WTC11 (cell line): ENCODE data around the gene BMPR2. TPM values are rescaled to one million over a fixed set of nuclear protein-coding genes. Genes with fewer than 3 reads are reported as not detected.
A peak's percentile ranks its signal among the peaks of the same experiment; 100 is the strongest.

ENCODE experiments used
- ATAC-seq: fragments of 200-7000 bp; cut with Tn5 transposase; 2 replicates; pipeline ENCODE4 v1.10.0; 2021; ENCODE audit warnings: mild to moderate bottlenecking, moderate library complexity
- CTCF ChIA-PET: fragments of 300-600 bp; sonication (Branson Sonifier 250); formaldehyde crosslinking; loops from one replicate; lab custom pipeline; 2021; ENCODE audit warnings: antibody characterized with exemption; lab: Charles Lee
- POLR2A ChIA-PET: fragments of 350-600 bp; sonication (Branson Sonifier 250); formaldehyde crosslinking; loops from one replicate; lab custom pipeline; 2021; ENCODE audit warnings: antibody characterized with exemption; lab: Charles Lee
- DNase-seq: peaks from one replicate; pipeline ENCODE4 v3.0.0; 2021; ENCODE audit warnings: low spot score
- H3K27ac Mint-ChIP-seq: 2 replicates; pipeline ENCODE4 v1.8.0; 2021; ENCODE audit warnings: mixed read lengths
- H3K27me3 Mint-ChIP-seq: 2 replicates; pipeline ENCODE4 v1.8.0; 2021; ENCODE audit warnings: low read depth, mild to moderate bottlenecking, moderate library complexity, mixed read lengths
- H3K36me3 Mint-ChIP-seq: 2 replicates; pipeline ENCODE4 v1.8.0; 2021; ENCODE audit warnings: mixed read lengths
- H3K4me1 Mint-ChIP-seq: 2 replicates; pipeline ENCODE4 v1.8.0; 2022; ENCODE audit warnings: mixed read lengths
- H3K4me3 Mint-ChIP-seq: 2 replicates; pipeline ENCODE4 v1.8.0; 2021; ENCODE audit warnings: mild to moderate bottlenecking, moderate library complexity, mixed read lengths
- H3K9me3 Mint-ChIP-seq: 2 replicates; pipeline ENCODE4 v1.8.0; 2021; ENCODE audit warnings: mixed read lengths
- ATF1 ChIP-seq: sonication (generic); formaldehyde crosslinking; IDR thresholded peaks from 2 replicates; pipeline ENCODE4 v1.8.1; 2023; ENCODE audit warnings: mild to moderate bottlenecking, moderate library complexity, missing genetic modification reagents
- ETV6 ChIP-seq: sonication (generic); formaldehyde crosslinking; IDR thresholded peaks from 2 replicates; pipeline ENCODE4 v1.8.1; 2022; ENCODE audit warnings: mild to moderate bottlenecking, missing genetic modification reagents
- GRHL2 ChIP-seq: fragments of 250-450 bp; sonication (Bioruptor Pico); IDR thresholded peaks from 2 replicates; pipeline ENCODE4 v1.8.0; 2022; ENCODE audit warnings: mild to moderate bottlenecking, moderate library complexity; ENCODE audit not compliant: insufficient replicate concordance, severe bottlenecking
- IRF2 ChIP-seq: sonication (generic); formaldehyde crosslinking; IDR thresholded peaks from 2 replicates; pipeline ENCODE4 v1.8.0; 2022; ENCODE audit warnings: low read depth, missing genetic modification reagents, borderline replicate concordance
- JAZF1 ChIP-seq: fragments of 250-450 bp; sonication (Bioruptor Pico); IDR thresholded peaks from 2 replicates; pipeline ENCODE4 v1.9.0; 2021; ENCODE audit warnings: moderate library complexity, mild to moderate bottlenecking, inconsistent platforms
- KAT7 ChIP-seq: sonication (generic); formaldehyde crosslinking; IDR thresholded peaks from 2 replicates; pipeline ENCODE4 v1.8.1; 2023; ENCODE audit warnings: missing genetic modification reagents, mild to moderate bottlenecking, borderline replicate concordance
- SMAD3 ChIP-seq: sonication (generic); formaldehyde crosslinking; IDR thresholded peaks from 2 replicates; pipeline ENCODE4 v1.8.0; 2022; ENCODE audit warnings: missing genetic modification reagents, mild to moderate bottlenecking, borderline replicate concordance
- ZNF121 ChIP-seq: sonication (generic); formaldehyde crosslinking; IDR thresholded peaks from 2 replicates; pipeline ENCODE4 v1.8.0; 2023; ENCODE audit warnings: missing genetic modification reagents
- ZNF138 ChIP-seq: sonication (generic); formaldehyde crosslinking; conservative IDR thresholded peaks from 2 replicates; pipeline ENCODE4 v1.8.1; 2022; ENCODE audit warnings: mild to moderate bottlenecking, moderate library complexity, missing genetic modification reagents
- ZNF423 ChIP-seq: fragments of 250-450 bp; sonication (Bioruptor Pico); IDR thresholded peaks from 2 replicates; pipeline ENCODE4 v2.1.2; 2022; ENCODE audit warnings: mild to moderate bottlenecking, moderate library complexity
- total RNA-seq: library from RNA; stranded (reverse); gene quantifications from 3 replicates; pipeline ENCODE4 v1.2.3, GENCODE V29; 2021
- TF ChIP-seq, protein P1 (sequence below): sonication (generic); formaldehyde crosslinking; IDR thresholded peaks from 2 replicates; pipeline ENCODE4 v1.8.1; 2023; ENCODE audit warnings: mild to moderate bottlenecking, moderate library complexity, missing genetic modification reagents
- TF ChIP-seq, protein P2 (sequence below): sonication (generic); formaldehyde crosslinking; IDR thresholded peaks from 2 replicates; pipeline ENCODE4 v1.8.1; 2023; ENCODE audit warnings: mild to moderate bottlenecking, missing genetic modification reagents
- TF ChIP-seq, protein P3 (sequence below): sonication (generic); formaldehyde crosslinking; IDR thresholded peaks from 2 replicates; pipeline ENCODE4 v1.8.1; 2023; ENCODE audit warnings: mild to moderate bottlenecking, missing genetic modification reagents, borderline replicate concordance
- TF ChIP-seq, protein P4 (sequence below): fragments of 200-600 bp; IDR thresholded peaks from 2 replicates; pipeline ENCODE4 v1.8.0; 2022; ENCODE audit warnings: antibody characterized with exemption
- TF ChIP-seq, protein P5 (sequence below): fragments of 250-450 bp; sonication (Bioruptor Pico); IDR thresholded peaks from 2 replicates; pipeline ENCODE4 v1.9.0; 2021; ENCODE audit warnings: mild to moderate bottlenecking
- TF ChIP-seq, protein P6 (sequence below): sonication (generic); formaldehyde crosslinking; IDR thresholded peaks from 2 replicates; pipeline ENCODE4 v1.8.1; 2022; ENCODE audit warnings: low read depth, missing genetic modification reagents, borderline replicate concordance
- TF ChIP-seq, protein P7 (sequence below): sonication (generic); formaldehyde crosslinking; IDR thresholded peaks from 2 replicates; pipeline ENCODE4 v1.8.1; 2023; ENCODE audit warnings: mild to moderate bottlenecking, missing genetic modification reagents

BMPR2 gene
- total RNA-seq, 1 experiment from 2014 or later, result 22.1 TPM

DNA sequence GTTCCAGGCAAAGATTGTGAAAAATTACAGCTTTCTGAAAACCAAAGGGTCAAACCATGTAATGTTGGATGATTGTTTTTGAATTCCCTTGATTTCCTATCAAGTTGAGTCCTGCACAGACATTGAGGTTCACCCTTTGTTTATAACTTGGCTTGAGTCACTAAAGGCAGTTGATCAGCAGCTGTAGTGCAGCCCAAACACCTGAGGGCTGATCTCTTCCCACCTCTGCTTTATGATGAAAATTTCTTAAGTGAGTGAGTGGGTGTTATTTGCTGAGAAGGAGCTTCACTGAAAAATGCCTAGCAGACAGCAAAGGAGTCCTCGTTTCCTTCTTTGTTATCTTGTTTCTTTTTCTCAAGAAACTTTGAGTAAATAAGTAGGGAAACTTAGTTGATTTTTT is 31.9 kb upstream of the BMPR2 start (continued):
- no peak for TF ChIP-seq ZNF138 (CRISPR knock-in tag)
- TF ChIP-seq, all 79 proteins: peak for 0

DNA sequence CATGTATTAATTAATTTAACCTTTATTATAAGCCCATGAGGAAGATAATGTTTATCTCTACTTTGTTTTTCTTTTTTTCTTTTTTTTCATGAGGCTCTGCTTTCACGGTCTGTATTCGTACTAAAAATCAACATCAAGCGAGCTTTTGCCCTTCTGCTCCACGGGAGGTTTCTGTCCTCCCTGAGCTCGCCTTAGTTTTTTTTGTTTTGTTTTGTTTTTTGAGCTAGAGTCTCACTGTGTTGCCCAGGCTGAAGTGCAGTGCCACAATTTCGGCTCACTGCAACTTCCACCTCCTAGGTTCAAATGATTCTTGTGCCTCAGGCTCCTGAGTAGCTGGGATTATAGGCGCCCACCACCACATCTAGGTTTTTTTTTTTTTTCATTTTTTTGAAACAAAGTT is 29.9 kb upstream of the BMPR2 start:
- no peak for ATAC-seq
- Mint-ChIP-seq H3K36me3 (no peaks in the 10 kb centered on the region), H3K4me1 (peaks cover 10% of the 10 kb centered on the region), H3K9me3 (no peaks in the 10 kb centered on the region), H3K4me3 (no peak overlapping the region), H3K27ac (no peak overlapping the region), H3K27me3 (no peaks in the 10 kb centered on the region; the same call in 1 of the 2 replicates)
- POLR2A ChIA-PET, result no interaction called here
- CTCF ChIA-PET, result no interaction called here
- no peak for TF ChIP-seq ETV6 (CRISPR knock-in tag)
- peak; percentile 17; the same call in 1 of the 2 replicates for TF ChIP-seq ZNF121 (CRISPR knock-in tag)
- TF ChIP-seq IRF2 (CRISPR knock-in tag), result no peak
- TF ChIP-seq, protein P1, sequence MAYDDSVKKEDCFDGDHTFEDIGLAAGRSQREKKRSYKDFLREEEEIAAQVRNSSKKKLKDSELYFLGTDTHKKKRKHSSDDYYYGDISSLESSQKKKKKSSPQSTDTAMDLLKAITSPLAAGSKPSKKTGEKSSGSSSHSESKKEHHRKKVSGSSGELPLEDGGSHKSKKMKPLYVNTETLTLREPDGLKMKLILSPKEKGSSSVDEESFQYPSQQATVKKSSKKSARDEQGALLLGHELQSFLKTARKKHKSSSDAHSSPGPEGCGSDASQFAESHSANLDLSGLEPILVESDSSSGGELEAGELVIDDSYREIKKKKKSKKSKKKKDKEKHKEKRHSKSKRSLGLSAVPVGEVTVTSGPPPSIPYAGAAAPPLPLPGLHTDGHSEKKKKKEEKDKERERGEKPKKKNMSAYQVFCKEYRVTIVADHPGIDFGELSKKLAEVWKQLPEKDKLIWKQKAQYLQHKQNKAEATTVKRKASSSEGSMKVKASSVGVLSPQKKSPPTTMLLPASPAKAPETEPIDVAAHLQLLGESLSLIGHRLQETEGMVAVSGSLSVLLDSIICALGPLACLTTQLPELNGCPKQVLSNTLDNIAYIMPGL (CRISPR knock-in tag), result no peak
- DNase-seq, result no peak

DNA sequence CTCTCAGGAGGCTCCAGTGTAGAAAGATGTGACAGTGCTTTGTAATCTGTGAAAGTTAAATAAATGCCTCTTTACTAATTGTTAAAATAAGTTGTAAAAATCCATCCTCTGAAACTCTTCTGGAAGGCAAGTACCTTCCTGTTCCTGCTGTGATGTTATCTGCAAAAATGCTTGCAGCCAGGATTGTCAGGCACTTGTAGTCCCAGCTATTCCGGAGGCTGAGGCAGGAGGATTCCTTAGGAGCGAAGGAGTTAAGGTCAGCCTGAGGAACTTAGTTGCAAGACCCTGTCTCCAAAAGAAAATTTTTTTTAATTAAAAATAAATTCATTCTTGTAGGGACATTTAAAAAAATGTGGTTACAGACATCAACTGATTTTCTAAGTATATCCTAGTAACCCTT is 22.7 kb upstream of the BMPR2 start:
- DNase-seq, result no peak
- Mint-ChIP-seq H3K4me3 (no peak overlapping the region), H3K27ac (no peak overlapping the region), H3K27me3 (no peaks in the 10 kb centered on the region; the same call in 1 of the 2 replicates), H3K4me1 (peaks cover 12% of the 10 kb centered on the region), H3K36me3 (no peaks in the 10 kb centered on the region), H3K9me3 (no peaks in the 10 kb centered on the region)
- ChIA-PET POLR2A (no interaction called here), CTCF (no interaction called here)
- no peak for ATAC-seq
- TF ChIP-seq KAT7 (CRISPR knock-in tag), result no peak
- TF ChIP-seq ZNF121 (CRISPR knock-in tag), result peak; percentile 54; the same call in 1 of the 2 replicates

DNA sequence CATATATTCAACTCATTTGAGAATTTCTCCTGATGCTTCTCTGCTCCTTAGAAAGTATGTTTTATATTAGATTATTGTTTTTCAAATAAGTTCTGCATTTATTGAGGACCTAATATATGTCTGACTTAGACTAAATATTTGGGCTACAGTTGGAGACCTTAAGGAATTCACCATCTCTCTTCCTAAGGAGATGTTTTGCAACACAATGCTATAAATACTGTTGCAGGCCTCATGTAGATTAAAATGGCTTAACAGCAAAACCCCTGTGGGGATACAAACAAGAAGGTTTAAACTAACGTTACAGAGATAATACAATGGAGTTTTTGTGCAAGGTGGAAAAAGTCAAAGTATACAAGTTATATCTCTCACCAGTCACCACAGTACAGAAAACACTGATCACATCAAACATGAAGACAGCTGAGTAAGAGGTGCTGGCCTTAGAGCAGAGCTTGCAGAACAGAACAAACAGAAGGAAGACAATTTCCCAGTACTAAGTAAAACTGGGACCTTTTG is 20.1 kb upstream of the BMPR2 start:
- no peaks in the 10 kb centered on the region for H3K9me3 Mint-ChIP-seq
- H3K4me1 Mint-ChIP-seq, result peaks cover 23% of the 10 kb centered on the region
- no peak overlapping the region for H3K4me3 Mint-ChIP-seq
- peak overlapping the region; percentile 80 for H3K27ac Mint-ChIP-seq
- DNase-seq (no peak), ATAC-seq (peak; percentile 56)
- ChIA-PET CTCF (no interaction called here), POLR2A (interaction anchor here (1.0 kb wide), 1 partner anchor 10 kb away, joined by 3 read pairs; no protein-coding TSS in a partner anchor)
- H3K27me3 Mint-ChIP-seq, result no peaks in the 10 kb centered on the region
- H3K36me3 Mint-ChIP-seq, result no peaks in the 10 kb centered on the region
- no peak for TF ChIP-seq JAZF1 (CRISPR knock-in tag)
- TF ChIP-seq ZNF423, result no peak
- no peak for TF ChIP-seq SMAD3
- TF ChIP-seq, protein P2, sequence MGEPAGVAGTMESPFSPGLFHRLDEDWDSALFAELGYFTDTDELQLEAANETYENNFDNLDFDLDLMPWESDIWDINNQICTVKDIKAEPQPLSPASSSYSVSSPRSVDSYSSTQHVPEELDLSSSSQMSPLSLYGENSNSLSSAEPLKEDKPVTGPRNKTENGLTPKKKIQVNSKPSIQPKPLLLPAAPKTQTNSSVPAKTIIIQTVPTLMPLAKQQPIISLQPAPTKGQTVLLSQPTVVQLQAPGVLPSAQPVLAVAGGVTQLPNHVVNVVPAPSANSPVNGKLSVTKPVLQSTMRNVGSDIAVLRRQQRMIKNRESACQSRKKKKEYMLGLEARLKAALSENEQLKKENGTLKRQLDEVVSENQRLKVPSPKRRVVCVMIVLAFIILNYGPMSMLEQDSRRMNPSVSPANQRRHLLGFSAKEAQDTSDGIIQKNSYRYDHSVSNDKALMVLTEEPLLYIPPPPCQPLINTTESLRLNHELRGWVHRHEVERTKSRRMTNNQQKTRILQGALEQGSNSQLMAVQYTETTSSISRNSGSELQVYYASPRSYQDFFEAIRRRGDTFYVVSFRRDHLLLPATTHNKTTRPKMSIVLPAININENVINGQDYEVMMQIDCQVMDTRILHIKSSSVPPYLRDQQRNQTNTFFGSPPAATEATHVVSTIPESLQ, result no peak
- TF ChIP-seq, protein P3, sequence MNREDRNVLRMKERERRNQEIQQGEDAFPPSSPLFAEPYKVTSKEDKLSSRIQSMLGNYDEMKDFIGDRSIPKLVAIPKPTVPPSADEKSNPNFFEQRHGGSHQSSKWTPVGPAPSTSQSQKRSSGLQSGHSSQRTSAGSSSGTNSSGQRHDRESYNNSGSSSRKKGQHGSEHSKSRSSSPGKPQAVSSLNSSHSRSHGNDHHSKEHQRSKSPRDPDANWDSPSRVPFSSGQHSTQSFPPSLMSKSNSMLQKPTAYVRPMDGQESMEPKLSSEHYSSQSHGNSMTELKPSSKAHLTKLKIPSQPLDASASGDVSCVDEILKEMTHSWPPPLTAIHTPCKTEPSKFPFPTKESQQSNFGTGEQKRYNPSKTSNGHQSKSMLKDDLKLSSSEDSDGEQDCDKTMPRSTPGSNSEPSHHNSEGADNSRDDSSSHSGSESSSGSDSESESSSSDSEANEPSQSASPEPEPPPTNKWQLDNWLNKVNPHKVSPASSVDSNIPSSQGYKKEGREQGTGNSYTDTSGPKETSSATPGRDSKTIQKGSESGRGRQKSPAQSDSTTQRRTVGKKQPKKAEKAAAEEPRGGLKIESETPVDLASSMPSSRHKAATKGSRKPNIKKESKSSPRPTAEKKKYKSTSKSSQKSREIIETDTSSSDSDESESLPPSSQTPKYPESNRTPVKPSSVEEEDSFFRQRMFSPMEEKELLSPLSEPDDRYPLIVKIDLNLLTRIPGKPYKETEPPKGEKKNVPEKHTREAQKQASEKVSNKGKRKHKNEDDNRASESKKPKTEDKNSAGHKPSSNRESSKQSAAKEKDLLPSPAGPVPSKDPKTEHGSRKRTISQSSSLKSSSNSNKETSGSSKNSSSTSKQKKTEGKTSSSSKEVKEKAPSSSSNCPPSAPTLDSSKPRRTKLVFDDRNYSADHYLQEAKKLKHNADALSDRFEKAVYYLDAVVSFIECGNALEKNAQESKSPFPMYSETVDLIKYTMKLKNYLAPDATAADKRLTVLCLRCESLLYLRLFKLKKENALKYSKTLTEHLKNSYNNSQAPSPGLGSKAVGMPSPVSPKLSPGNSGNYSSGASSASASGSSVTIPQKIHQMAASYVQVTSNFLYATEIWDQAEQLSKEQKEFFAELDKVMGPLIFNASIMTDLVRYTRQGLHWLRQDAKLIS (CRISPR knock-in tag), result no peak
- TF ChIP-seq, protein P4, sequence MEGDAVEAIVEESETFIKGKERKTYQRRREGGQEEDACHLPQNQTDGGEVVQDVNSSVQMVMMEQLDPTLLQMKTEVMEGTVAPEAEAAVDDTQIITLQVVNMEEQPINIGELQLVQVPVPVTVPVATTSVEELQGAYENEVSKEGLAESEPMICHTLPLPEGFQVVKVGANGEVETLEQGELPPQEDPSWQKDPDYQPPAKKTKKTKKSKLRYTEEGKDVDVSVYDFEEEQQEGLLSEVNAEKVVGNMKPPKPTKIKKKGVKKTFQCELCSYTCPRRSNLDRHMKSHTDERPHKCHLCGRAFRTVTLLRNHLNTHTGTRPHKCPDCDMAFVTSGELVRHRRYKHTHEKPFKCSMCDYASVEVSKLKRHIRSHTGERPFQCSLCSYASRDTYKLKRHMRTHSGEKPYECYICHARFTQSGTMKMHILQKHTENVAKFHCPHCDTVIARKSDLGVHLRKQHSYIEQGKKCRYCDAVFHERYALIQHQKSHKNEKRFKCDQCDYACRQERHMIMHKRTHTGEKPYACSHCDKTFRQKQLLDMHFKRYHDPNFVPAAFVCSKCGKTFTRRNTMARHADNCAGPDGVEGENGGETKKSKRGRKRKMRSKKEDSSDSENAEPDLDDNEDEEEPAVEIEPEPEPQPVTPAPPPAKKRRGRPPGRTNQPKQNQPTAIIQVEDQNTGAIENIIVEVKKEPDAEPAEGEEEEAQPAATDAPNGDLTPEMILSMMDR, result no peak
- TF ChIP-seq, protein P5, sequence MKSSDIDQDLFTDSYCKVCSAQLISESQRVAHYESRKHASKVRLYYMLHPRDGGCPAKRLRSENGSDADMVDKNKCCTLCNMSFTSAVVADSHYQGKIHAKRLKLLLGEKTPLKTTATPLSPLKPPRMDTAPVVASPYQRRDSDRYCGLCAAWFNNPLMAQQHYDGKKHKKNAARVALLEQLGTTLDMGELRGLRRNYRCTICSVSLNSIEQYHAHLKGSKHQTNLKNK (CRISPR knock-in tag), result no peak
- no peak for TF ChIP-seq ETV6 (CRISPR knock-in tag)
- TF ChIP-seq, protein P6, sequence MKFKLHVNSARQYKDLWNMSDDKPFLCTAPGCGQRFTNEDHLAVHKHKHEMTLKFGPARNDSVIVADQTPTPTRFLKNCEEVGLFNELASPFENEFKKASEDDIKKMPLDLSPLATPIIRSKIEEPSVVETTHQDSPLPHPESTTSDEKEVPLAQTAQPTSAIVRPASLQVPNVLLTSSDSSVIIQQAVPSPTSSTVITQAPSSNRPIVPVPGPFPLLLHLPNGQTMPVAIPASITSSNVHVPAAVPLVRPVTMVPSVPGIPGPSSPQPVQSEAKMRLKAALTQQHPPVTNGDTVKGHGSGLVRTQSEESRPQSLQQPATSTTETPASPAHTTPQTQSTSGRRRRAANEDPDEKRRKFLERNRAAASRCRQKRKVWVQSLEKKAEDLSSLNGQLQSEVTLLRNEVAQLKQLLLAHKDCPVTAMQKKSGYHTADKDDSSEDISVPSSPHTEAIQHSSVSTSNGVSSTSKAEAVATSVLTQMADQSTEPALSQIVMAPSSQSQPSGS (CRISPR knock-in tag), result no peak
- no peak for TF ChIP-seq GRHL2 (CRISPR knock-in tag)
- no peak for TF ChIP-seq ATF1 (CRISPR knock-in tag)
- TF ChIP-seq, protein P7, sequence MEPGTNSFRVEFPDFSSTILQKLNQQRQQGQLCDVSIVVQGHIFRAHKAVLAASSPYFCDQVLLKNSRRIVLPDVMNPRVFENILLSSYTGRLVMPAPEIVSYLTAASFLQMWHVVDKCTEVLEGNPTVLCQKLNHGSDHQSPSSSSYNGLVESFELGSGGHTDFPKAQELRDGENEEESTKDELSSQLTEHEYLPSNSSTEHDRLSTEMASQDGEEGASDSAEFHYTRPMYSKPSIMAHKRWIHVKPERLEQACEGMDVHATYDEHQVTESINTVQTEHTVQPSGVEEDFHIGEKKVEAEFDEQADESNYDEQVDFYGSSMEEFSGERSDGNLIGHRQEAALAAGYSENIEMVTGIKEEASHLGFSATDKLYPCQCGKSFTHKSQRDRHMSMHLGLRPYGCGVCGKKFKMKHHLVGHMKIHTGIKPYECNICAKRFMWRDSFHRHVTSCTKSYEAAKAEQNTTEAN (CRISPR knock-in tag), result no peak
